HL-60 (cell line): ENCODE results near the gene AKR1B1.
A peak's percentile ranks its signal among the peaks of the same experiment; 100 is the strongest.

Source experiments
- DNase-seq, 2 experiments: peaks; one replicate each; pipeline ENCODE4 v3.0.0-alpha.2; 2010 to 2020; ENCODE audit warnings: low read depth in 1 of 2, low spot score in 1 of 2
- H3K27ac ChIP-seq: fragments of 250-450 bp; sonication (Bioruptor Pico); replicated peaks from 2 replicates; pipeline ENCODE4 v1.5.1; 2020; ENCODE audit warnings: mild to moderate bottlenecking, moderate library complexity
- H3K27me3 ChIP-seq: fragments of 250-450 bp; sonication (Bioruptor Pico); 2 replicates; pipeline ENCODE4 v1.5.1; 2021; ENCODE audit warnings: mild to moderate bottlenecking, moderate library complexity; ENCODE audit not compliant: insufficient read depth, poor library complexity, severe bottlenecking
- H3K4me3 ChIP-seq: replicated peaks from 2 replicates; pipeline ENCODE4 v1.5.1; 2011; ENCODE audit warnings: mild to moderate bottlenecking, control low read depth, low read length; ENCODE audit not compliant: insufficient read depth
- GABPA ChIP-seq: IDR thresholded peaks from 2 replicates; pipeline ENCODE4 v1.6.1; 2012; ENCODE audit warnings: low read depth
- POLR2AphosphoS5 ChIP-seq: IDR thresholded peaks from 2 replicates; pipeline ENCODE4 v1.6.1; 2012; ENCODE audit warnings: low read depth
- SPI1 ChIP-seq: IDR thresholded peaks from 2 replicates; pipeline ENCODE4 v1.6.1; 2012; ENCODE audit warnings: low read depth, mild to moderate bottlenecking, borderline replicate concordance
- TF ChIP-seq, protein P1 (sequence below): IDR thresholded peaks from one replicate; pipeline ENCODE4 v1.5.1; 2011; ENCODE audit warnings: low read length, control low read depth, inconsistent platforms; ENCODE audit not compliant: insufficient read depth
- TF ChIP-seq, protein P2 (sequence below): IDR thresholded peaks from 2 replicates; pipeline ENCODE4 v1.6.1; 2012; ENCODE audit warnings: low read depth; ENCODE audit not compliant: insufficient replicate concordance

The AKR1B1 gene

DNA sequence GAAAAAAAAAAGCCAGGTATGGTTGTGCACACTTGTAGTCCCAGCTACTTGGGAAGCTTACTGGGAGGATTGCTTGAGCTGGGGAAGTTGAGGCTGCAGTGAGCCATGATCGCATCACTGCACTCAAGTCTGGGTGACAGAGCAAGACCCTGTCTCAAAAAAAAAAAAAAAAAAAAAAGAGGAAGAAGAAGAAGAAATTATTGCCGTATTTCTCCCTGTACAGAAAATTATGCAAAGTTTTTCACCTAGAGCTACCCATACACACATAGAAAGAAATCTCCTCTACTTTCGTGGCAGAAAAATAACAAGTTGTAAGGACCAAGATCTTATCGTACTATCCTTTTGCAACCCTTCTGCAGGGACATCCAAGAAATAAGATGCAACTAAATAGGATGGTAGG is 25.5 kb downstream of the AKR1B1 start:
- H3K27ac ChIP-seq = no peak overlapping the region
- no peaks in the 10 kb centered on the region for H3K27me3 ChIP-seq
- TF ChIP-seq GABPA (no peak), POLR2AphosphoS5 (no peak), SPI1 (no peak)
- TF ChIP-seq, protein P1, sequence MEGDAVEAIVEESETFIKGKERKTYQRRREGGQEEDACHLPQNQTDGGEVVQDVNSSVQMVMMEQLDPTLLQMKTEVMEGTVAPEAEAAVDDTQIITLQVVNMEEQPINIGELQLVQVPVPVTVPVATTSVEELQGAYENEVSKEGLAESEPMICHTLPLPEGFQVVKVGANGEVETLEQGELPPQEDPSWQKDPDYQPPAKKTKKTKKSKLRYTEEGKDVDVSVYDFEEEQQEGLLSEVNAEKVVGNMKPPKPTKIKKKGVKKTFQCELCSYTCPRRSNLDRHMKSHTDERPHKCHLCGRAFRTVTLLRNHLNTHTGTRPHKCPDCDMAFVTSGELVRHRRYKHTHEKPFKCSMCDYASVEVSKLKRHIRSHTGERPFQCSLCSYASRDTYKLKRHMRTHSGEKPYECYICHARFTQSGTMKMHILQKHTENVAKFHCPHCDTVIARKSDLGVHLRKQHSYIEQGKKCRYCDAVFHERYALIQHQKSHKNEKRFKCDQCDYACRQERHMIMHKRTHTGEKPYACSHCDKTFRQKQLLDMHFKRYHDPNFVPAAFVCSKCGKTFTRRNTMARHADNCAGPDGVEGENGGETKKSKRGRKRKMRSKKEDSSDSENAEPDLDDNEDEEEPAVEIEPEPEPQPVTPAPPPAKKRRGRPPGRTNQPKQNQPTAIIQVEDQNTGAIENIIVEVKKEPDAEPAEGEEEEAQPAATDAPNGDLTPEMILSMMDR = no peak
- TF ChIP-seq, protein P2, sequence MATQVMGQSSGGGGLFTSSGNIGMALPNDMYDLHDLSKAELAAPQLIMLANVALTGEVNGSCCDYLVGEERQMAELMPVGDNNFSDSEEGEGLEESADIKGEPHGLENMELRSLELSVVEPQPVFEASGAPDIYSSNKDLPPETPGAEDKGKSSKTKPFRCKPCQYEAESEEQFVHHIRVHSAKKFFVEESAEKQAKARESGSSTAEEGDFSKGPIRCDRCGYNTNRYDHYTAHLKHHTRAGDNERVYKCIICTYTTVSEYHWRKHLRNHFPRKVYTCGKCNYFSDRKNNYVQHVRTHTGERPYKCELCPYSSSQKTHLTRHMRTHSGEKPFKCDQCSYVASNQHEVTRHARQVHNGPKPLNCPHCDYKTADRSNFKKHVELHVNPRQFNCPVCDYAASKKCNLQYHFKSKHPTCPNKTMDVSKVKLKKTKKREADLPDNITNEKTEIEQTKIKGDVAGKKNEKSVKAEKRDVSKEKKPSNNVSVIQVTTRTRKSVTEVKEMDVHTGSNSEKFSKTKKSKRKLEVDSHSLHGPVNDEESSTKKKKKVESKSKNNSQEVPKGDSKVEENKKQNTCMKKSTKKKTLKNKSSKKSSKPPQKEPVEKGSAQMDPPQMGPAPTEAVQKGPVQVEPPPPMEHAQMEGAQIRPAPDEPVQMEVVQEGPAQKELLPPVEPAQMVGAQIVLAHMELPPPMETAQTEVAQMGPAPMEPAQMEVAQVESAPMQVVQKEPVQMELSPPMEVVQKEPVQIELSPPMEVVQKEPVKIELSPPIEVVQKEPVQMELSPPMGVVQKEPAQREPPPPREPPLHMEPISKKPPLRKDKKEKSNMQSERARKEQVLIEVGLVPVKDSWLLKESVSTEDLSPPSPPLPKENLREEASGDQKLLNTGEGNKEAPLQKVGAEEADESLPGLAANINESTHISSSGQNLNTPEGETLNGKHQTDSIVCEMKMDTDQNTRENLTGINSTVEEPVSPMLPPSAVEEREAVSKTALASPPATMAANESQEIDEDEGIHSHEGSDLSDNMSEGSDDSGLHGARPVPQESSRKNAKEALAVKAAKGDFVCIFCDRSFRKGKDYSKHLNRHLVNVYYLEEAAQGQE = no peak
- no peak for DNase-seq
- no peak overlapping the region for H3K4me3 ChIP-seq

DNA sequence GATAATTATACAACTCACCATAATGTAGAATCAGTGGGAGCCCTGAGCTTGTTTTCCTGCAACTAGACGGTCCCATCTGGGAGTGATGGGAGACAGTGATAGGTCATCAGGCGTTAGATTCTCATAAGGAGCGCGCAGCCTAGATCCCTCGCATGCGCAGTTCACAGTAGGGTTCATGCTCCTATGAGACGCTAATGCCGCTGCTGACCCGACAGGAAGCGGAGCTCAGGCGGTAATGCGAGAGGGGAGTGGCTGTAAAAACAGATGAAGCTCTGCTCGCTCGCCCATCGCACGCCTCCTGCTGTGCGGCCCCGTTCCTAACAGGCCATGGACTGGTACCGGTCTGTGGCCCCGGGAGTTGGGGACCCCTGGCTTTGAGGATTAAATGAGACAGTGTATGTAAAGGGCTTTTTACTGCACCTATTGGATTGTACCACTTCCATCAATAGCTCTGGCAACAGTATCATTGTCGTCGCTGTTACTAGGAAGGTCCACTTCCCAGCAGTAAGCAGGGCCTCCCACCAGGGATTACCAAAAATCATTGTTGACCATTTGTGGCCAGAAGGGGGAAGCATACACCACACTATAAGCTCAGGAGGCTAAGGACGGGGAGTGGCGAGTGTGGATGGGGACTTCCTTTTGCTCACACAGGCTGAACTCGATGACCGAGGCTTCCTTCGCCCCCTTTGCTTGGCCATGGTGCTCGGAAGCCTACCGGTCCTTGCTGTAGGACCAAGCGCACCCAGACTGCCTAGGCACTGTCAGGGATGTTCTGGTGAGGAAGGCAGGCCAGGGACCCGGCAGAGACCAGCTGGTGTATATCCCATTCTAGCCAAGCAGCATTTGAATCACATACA is 26.4 kb downstream of the AKR1B1 start:
- Histone ChIP-seq H3K27ac (no peak overlapping the region), H3K4me3 (peak overlapping the region; percentile 35), H3K27me3 (no peaks in the 10 kb centered on the region)
- DNase-seq = peak; percentile 70 to 77
- TF ChIP-seq POLR2AphosphoS5 = no peak
- TF ChIP-seq, protein P2 = no peak
- TF ChIP-seq, protein P1 = peak; percentile 28
- peak; percentile 19; the same call in 1 of the 2 replicates for TF ChIP-seq SPI1
- TF ChIP-seq GABPA = no peak

DNA sequence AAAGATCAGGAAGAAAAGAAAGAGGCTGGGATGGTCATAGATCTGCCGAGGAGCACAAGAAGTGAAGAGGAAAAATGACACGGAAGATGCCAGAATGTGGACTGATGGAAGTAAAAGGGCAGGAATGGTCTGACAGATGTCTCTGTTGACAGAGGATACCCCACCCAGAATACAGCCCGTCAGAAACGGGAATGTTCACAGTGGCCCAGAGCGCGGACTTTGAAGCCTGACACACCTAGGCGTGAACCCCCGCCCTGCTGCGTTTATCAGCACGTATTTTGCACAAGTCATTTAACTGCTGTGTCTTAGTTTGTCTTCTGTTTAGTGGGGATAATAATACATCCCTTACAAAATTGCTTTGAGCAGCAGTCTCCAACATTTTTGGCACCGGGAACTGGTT is 27.1 kb downstream of the AKR1B1 start:
- Histone ChIP-seq H3K27ac (no peak overlapping the region), H3K27me3 (no peaks in the 10 kb centered on the region), H3K4me3 (peak overlapping the region; percentile 35; the same call in 1 of the 2 replicates)
- TF ChIP-seq, protein P2 = no peak
- TF ChIP-seq SPI1 = no peak
- TF ChIP-seq, protein P1 = no peak
- DNase-seq = no peak
